ENCODE measurements around the gene PHPT1. TPM values are rescaled to one million over a fixed set of nuclear protein-coding genes. Genes with fewer than 3 reads are reported as not detected.

PHPT1 gene
- total RNA-seq, 6 experiments from 2014 or later = 30.5 to 66.6 (median 49.3) TPM

DNA sequence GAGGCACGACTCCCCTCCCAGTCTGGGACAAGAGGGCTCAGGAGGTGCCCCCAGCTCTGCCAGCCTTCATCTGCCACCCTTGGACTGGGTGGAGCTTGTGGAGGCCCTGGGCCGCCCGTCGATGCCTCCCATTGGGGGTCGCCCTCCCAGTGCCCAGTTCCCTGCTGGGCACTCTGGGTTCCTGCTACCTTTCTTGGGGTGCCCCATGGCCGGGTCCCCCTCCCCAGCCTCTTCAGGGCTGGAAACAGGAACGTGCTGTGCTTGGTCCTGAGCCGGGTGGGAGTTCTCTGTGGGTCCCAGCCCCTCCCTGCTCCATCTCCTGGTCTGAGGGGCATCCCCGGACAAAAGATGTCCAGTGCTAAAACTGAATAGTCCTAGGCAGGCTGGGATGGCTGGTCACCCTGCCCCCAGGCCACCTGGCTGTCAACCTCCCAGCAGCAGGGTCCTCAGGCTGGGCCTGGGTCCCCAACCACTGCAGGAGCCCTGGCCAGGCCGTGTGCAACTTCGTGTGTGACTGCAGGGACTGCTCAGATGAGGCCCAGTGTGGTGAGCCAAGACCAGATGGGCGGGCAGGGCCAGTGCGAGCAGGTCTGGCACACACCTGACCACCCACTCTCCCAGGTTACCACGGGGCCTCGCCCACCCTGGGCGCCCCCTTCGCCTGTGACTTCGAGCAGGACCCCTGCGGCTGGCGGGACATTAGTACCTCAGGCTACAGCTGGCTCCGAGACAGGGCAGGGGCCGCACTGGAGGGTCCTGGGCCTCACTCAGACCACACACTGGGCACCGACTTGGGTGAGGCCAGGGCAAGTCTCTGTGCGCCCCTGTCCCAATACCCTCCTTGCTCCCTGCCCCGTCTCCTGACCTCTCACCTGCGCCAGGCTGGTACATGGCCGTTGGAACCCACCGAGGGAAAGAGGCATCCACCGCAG lies 3.7 kb downstream of the PHPT1 start:
- Histone ChIP-seq H3K4me3 (peak overlapping the region in 1 of 3 donors; percentile 39), H3K27me3 (no peaks in the 10 kb centered on the region), H3K36me3 (peaks cover 0 to 4% (median 0%) of the 10 kb centered on the region in 4 donors), H3K27ac (peak overlapping the region in 2 of 3 donors; percentile 61 to 73), H3K4me1 (peaks cover 0 to 29% (median 15%) of the 10 kb centered on the region in 4 donors), H3K9me3 (no peaks in the 10 kb centered on the region)
- ATAC-seq (no peak), DNase-seq (peak; percentile 23 to 59 (median 50))
- intact Hi-C loops (cut with DNase I) = no loop called here
- TF ChIP-seq CTCF (IDR thresholded peaks at IDR 0.05) = no peak
- no peak for TF ChIP-seq POLR2A (IDR thresholded peaks at IDR 0.05)
- WGBS (ENCODE audit: insufficient coverage, low coverage, low lambda C conversion rate, missing lambda C conversion rate) = 39% methylated on average over 5 of the region's 29 CpGs

DNA sequence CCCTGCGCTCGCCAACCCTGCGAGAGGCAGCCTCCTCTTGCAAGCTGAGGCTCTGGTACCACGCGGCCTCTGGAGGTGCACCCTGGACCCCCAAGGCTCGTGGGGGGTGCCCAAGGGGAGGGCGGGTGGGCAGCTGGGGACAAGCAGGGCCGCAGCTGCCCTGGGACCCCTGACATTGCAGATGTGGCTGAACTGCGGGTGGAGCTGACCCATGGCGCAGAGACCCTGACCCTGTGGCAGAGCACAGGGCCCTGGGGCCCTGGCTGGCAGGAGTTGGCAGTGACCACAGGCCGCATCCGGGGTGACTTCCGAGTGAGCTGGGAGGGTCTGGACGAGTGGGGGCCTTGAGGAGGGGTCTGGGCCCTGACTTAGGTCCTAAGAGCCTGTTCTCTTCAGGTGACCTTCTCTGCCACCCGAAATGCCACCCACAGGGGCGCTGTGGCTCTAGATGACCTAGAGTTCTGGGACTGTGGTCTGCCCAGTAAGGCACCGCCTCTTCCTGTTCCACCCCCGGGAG lies 4.4 kb downstream of the PHPT1 start:
- DNase-seq (peak in 2 of 3 donors; percentile 48 to 52), ATAC-seq (no peak)
- Histone ChIP-seq H3K9me3 (no peaks in the 10 kb centered on the region), H3K36me3 (peaks cover 0 to 4% (median 0%) of the 10 kb centered on the region in 4 donors), H3K4me1 (peaks cover 0 to 35% (median 17%) of the 10 kb centered on the region in 4 donors), H3K27me3 (no peaks in the 10 kb centered on the region), H3K4me3 (no peak overlapping the region), H3K27ac (no peak overlapping the region)
- intact Hi-C loops (cut with DNase I) = no loop called here
- TF ChIP-seq CTCF (IDR thresholded peaks at IDR 0.05) (no peak), POLR2A (IDR thresholded peaks at IDR 0.05) (no peak)
- 68% methylated on average over 4 of the region's 18 CpGs for WGBS (ENCODE audit: insufficient coverage, low coverage, low lambda C conversion rate, missing lambda C conversion rate)

DNA sequence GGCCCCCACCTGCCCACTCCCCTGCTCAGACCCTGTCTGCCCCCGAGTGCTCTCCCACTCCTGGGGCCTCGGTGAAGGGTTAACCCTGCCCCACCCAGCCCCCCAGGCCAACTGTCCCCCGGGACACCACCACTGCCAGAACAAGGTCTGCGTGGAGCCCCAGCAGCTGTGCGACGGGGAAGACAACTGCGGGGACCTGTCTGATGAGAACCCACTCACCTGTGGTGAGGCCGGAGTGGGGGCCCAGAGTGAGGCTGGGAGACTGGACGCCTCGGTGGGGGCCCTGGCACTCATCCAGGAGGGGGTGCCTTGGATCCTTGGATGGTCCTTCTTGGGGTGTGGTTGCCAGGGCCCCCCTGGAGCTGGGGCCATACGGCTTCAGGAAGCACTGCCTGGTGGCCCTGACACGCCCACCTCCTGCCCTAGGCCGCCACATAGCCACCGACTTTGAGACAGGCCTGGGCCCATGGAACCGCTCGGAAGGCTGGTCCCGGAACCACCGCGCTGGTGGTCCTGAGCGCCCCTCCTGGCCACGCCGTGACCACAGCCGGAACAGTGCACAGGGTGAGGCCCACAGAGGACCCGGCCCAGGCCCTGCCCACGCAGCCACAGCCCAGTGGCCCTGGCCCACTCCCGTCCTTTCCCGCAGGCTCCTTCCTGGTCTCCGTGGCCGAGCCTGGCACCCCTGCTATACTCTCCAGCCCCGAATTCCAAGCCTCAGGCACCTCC lies 5.1 kb downstream of the PHPT1 start:
- Histone ChIP-seq H3K27ac (no peak overlapping the region), H3K4me1 (peaks cover 0 to 41% (median 20%) of the 10 kb centered on the region in 4 donors), H3K9me3 (no peaks in the 10 kb centered on the region), H3K27me3 (no peaks in the 10 kb centered on the region), H3K36me3 (peaks cover 0 to 4% (median 0%) of the 10 kb centered on the region in 4 donors), H3K4me3 (no peak overlapping the region)
- intact Hi-C loops (cut with DNase I) = no loop called here
- TF ChIP-seq CTCF (IDR thresholded peaks at IDR 0.05) = no peak
- 87% methylated on average over 12 of the region's 30 CpGs for WGBS (ENCODE audit: insufficient coverage, low coverage, low lambda C conversion rate, missing lambda C conversion rate)
- DNase-seq = peak; percentile 31 to 58 (median 56)
- no peak for ATAC-seq

DNA sequence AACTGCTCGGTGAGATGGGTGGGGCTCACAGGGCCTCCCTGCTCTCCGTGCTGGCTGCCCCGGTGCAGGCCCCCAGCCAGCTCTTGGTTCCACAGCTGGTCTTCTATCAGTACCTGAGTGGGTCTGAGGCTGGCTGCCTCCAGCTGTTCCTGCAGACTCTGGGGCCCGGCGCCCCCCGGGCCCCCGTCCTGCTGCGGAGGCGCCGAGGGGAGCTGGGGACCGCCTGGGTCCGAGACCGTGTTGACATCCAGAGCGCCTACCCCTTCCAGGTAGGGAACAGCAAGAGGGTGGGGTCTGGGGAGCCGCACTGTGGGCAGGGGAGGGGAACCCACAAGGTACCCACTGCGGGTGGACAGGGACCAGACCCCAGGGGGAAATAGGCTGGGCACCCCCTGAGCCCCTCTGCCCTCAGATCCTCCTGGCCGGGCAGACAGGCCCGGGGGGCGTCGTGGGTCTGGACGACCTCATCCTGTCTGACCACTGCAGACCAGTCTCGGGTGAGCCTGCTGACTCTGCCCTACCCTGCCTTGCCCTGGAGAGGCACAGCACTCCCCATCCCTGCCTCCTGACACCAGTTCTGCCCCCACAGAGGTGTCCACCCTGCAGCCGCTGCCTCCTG lies 5.7 kb downstream of the PHPT1 start:
- Histone ChIP-seq H3K9me3 (no peaks in the 10 kb centered on the region), H3K27ac (no peak overlapping the region), H3K4me1 (peaks cover 0 to 45% (median 22%) of the 10 kb centered on the region in 4 donors), H3K4me3 (no peak overlapping the region), H3K27me3 (no peaks in the 10 kb centered on the region), H3K36me3 (peaks cover 0 to 4% (median 0%) of the 10 kb centered on the region in 4 donors)
- intact Hi-C loops (cut with DNase I) = no loop called here
- DNase-seq (peak in 2 of 3 donors; percentile 16 to 45), ATAC-seq (no peak)
- 80% methylated on average over 1 of the region's 23 CpGs for WGBS (ENCODE audit: insufficient coverage, low coverage, low lambda C conversion rate, missing lambda C conversion rate)
- TF ChIP-seq CTCF (IDR thresholded peaks at IDR 0.05) = no peak
- TF ChIP-seq POLR2A (IDR thresholded peaks at IDR 0.05) = no peak

All from right lobe of liver (tissue), 6 donors.